Tibial nerve (tissue), 4 donors: Measurements from ENCODE around the gene SLC25A30.

Source experiments
- CTCF ChIP-seq, 5 experiments: fragments of 200-600 bp in 3 of 5; fragments of 450-650 bp in 2 of 5; sonication (generic) in 3 of 5; IDR thresholded peaks; one replicate each; pipeline ENCODE4 v1.5.1; 2016 to 2019; ENCODE audit warnings: antibody characterized with exemption in 5 of 5, mild to moderate bottlenecking in 3 of 5, moderate library complexity in 2 of 5
- EP300 ChIP-seq, 2 donors: sonication (generic); formaldehyde crosslinking; IDR thresholded peaks; one replicate each; pipeline ENCODE4 v1.6.1; 2017; ENCODE audit warnings: antibody characterized with exemption in 2 of 2, mild to moderate bottlenecking in 1 of 2

GRCh38 chr13:45448965-45449559 is 30.9 kb upstream of the SLC25A30 start:
- TF ChIP-seq CTCF (IDR thresholded peaks at IDR 0.05) (no peak), EP300 (IDR thresholded peaks at IDR 0.05) (no peak)
